Chondrocyte (in vitro differentiated cells): ENCODE results near the gene MAMSTR. TPM values are rescaled to one million over a fixed set of nuclear protein-coding genes. Genes with fewer than 3 reads are reported as not detected.

Experiments used
- DNase-seq: peaks from one replicate; pipeline ENCODE4 v3.0.0; 2021; ENCODE audit warnings: mixed read lengths, low spot score
- H3K27ac Mint-ChIP-seq: one replicate; pipeline ENCODE4 v1.8.0; 2021; ENCODE audit warnings: mild to moderate bottlenecking, moderate library complexity, mixed read lengths; ENCODE audit not compliant: unreplicated experiment
- H3K27me3 Mint-ChIP-seq: 2 replicates; pipeline ENCODE4 v1.8.0; 2021; ENCODE audit warnings: low read depth, mixed read lengths
- H3K36me3 Mint-ChIP-seq: 2 replicates; pipeline ENCODE4 v1.8.0; 2021; ENCODE audit warnings: low read depth, mixed read lengths
- H3K4me1 Mint-ChIP-seq: 2 replicates; pipeline ENCODE4 v1.8.0; 2021; ENCODE audit warnings: low read depth, mild to moderate bottlenecking, mixed read lengths
- H3K4me3 Mint-ChIP-seq: one replicate; pipeline ENCODE4 v1.8.0; 2021; ENCODE audit warnings: mild to moderate bottlenecking, moderate library complexity, mixed read lengths; ENCODE audit not compliant: unreplicated experiment
- H3K9me3 Mint-ChIP-seq: 2 replicates; pipeline ENCODE4 v1.8.0; 2021; ENCODE audit warnings: low read depth, mixed read lengths
- CTCF ChIP-seq: fragments of 200-600 bp; sonication (generic); IDR thresholded peaks from 2 replicates; pipeline ENCODE4 v1.5.0; 2021; ENCODE audit warnings: antibody characterized with exemption, mild to moderate bottlenecking, moderate library complexity
- total RNA-seq: library from RNA; stranded (reverse); gene quantifications from 3 replicates; pipeline ENCODE4 v1.2.1, GENCODE V29; 2021

Gene MAMSTR
- total RNA-seq, 1 donor from 2014 or later, result 1.7 TPM

- Mint-ChIP-seq H3K36me3 (no peaks in the 10 kb centered on the region), H3K4me3 (no peak overlapping the region), H3K9me3 (no peaks in the 10 kb centered on the region), H3K27me3 (no peaks in the 10 kb centered on the region), H3K27ac (no peak overlapping the region), H3K4me1 (peaks cover 7% of the 10 kb centered on the region)
- no peak for DNase-seq
- peak; percentile 91 for TF ChIP-seq CTCF
These were observed 44.4 kb downstream of the MAMSTR start for GRCh38 chr19:48674921-48675824.

- H3K9me3 Mint-ChIP-seq, result no peaks in the 10 kb centered on the region
- H3K4me1 Mint-ChIP-seq, result peaks cover 7% of the 10 kb centered on the region
- no peak overlapping the region for H3K27ac Mint-ChIP-seq
- no peak overlapping the region for H3K4me3 Mint-ChIP-seq
- no peaks in the 10 kb centered on the region for H3K36me3 Mint-ChIP-seq
- TF ChIP-seq CTCF, result no peak
- no peaks in the 10 kb centered on the region for H3K27me3 Mint-ChIP-seq
- no peak for DNase-seq
These were observed 45.2 kb downstream of the MAMSTR start for GRCh38 chr19:48674216-48674809.

- no peaks in the 10 kb centered on the region for H3K9me3 Mint-ChIP-seq
- no peak overlapping the region for H3K27ac Mint-ChIP-seq
- TF ChIP-seq CTCF, result no peak
- peaks cover 7% of the 10 kb centered on the region for H3K4me1 Mint-ChIP-seq
- no peak for DNase-seq
- H3K4me3 Mint-ChIP-seq, result no peak overlapping the region
- H3K27me3 Mint-ChIP-seq, result no peaks in the 10 kb centered on the region
- no peaks in the 10 kb centered on the region for H3K36me3 Mint-ChIP-seq
These were observed 46.0 kb downstream of the MAMSTR start for GRCh38 chr19:48673436-48674100.

- no peaks in the 10 kb centered on the region for H3K27me3 Mint-ChIP-seq
- no peak within 1 kb of the TSS for H3K27ac Mint-ChIP-seq
- no peaks in the 10 kb centered on the region for H3K9me3 Mint-ChIP-seq
- TF ChIP-seq CTCF, result no peak
- no peaks in the 10 kb centered on the region for H3K36me3 Mint-ChIP-seq
- no peak for DNase-seq
- no peak within 1 kb of the TSS for H3K4me3 Mint-ChIP-seq
- H3K4me1 Mint-ChIP-seq, result peaks cover 7% of the 10 kb centered on the region
These were observed 46.5 kb downstream of the MAMSTR start, which contains the start of gene NTN5 for GRCh38 chr19:48672994-48673393. NTN5 (minus strand) TSS chr19:48673017; CDS start chr19:48670986, 2,031 bp downstream.

- Mint-ChIP-seq H3K4me3 (no peak overlapping the region), H3K27ac (no peak overlapping the region), H3K9me3 (no peaks in the 10 kb centered on the region), H3K36me3 (no peaks in the 10 kb centered on the region), H3K4me1 (peaks cover 7% of the 10 kb centered on the region), H3K27me3 (no peaks in the 10 kb centered on the region)
- no peak for DNase-seq
- TF ChIP-seq CTCF, result no peak
These were observed 48.0 kb downstream of the MAMSTR start for GRCh38 chr19:48671446-48671995.
